ENCODE measurements around the gene RAB6B. TPM values are rescaled to one million over a fixed set of nuclear protein-coding genes. Genes with fewer than 3 reads are reported as not detected.

The RAB6B gene
- polyA plus RNA-seq, 1 donor (not counting 4 experiments of a cell fraction or from before 2014, with no cell fraction given) = 2.2 TPM

DNA sequence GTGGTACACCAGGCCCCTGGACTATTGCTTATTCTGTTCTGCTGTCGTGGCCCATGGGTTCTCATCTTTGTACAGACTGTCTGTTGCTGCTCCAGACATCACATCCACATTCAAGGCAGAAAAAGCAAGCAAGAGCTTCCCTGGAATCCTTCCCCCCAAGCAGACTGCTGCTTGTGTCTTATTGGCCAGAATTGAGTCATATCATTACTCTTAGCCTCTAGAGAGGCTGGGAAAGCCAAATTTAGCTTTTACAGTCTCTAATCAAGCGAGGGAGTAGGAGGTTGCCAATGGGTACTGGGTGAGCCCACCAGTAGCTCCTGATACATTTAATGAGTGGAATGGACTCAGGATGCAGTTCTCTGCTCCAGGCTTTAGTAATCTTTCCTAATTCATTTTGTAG lies 39.4 kb downstream of the RAB6B start:
- Histone ChIP-seq H3K27ac (ENCODE audit: control insufficient read depth, insufficient read depth, low read length) (no peak overlapping the region), H3K9me1 (ENCODE audit: control insufficient read depth, extremely low read depth, insufficient read depth, low read length) (no peaks in the 10 kb centered on the region), H3K9ac (ENCODE audit: control insufficient read depth, extremely low read depth, insufficient read depth, low read length) (no peak overlapping the region), H3K79me2 (ENCODE audit: control insufficient read depth, insufficient read depth, low read length) (no peaks in the 10 kb centered on the region), H4K20me1 (ENCODE audit: control insufficient read depth, extremely low read depth, insufficient read depth, low read length) (no peaks in the 10 kb centered on the region), H3K4me1 (ENCODE audit: control insufficient read depth, extremely low read depth, insufficient read depth, low read length) (no peaks in the 10 kb centered on the region), H3K4me3 (ENCODE audit: control insufficient read depth in 2 of 3, extremely low read depth in 1 of 3, insufficient read depth in 2 of 3, low read depth in 1 of 3, low read length in 3 of 3) (no peak overlapping the region), H3K9me3 (ENCODE audit: control insufficient read depth, low read depth, low read length) (no peaks in the 10 kb centered on the region), H3K36me3 (ENCODE audit: control insufficient read depth in 2 of 2, extremely low read depth in 1 of 2, insufficient read depth in 2 of 2, low read length in 2 of 2) (no peaks in the 10 kb centered on the region), H2AFZ (ENCODE audit: control insufficient read depth, low read length) (no peak overlapping the region), H3K27me3 (ENCODE audit: control insufficient read depth, extremely low read depth, insufficient read depth, low read length) (no peaks in the 10 kb centered on the region), H3K4me2 (ENCODE audit: control insufficient read depth, extremely low read depth, insufficient read depth, low read depth, low read length) (no peak overlapping the region)
- dilution Hi-C loops (cut with MboI; ENCODE audit: extremely low pct_ligation_motif_present, low sequenced_read_pairs) = no loop called here
- TF ChIP-seq, protein P1, sequence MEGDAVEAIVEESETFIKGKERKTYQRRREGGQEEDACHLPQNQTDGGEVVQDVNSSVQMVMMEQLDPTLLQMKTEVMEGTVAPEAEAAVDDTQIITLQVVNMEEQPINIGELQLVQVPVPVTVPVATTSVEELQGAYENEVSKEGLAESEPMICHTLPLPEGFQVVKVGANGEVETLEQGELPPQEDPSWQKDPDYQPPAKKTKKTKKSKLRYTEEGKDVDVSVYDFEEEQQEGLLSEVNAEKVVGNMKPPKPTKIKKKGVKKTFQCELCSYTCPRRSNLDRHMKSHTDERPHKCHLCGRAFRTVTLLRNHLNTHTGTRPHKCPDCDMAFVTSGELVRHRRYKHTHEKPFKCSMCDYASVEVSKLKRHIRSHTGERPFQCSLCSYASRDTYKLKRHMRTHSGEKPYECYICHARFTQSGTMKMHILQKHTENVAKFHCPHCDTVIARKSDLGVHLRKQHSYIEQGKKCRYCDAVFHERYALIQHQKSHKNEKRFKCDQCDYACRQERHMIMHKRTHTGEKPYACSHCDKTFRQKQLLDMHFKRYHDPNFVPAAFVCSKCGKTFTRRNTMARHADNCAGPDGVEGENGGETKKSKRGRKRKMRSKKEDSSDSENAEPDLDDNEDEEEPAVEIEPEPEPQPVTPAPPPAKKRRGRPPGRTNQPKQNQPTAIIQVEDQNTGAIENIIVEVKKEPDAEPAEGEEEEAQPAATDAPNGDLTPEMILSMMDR (optimal IDR thresholded peaks at IDR 0.05 in 1 of 3, IDR thresholded peaks at IDR 0.05 in 1 of 3, conservative IDR thresholded peaks at IDR 0.05 in 1 of 3; ENCODE audit: extremely low read depth in 1 of 3, insufficient read depth in 2 of 3, low read length in 3 of 3) = no peak
- TF ChIP-seq EZH2 (IDR thresholded peaks at IDR 0.05; ENCODE audit: low read length) = no peak
- FAIRE-seq = no peak
- no peak for DNase-seq (ENCODE audit: low read depth, low spot score)

- dilution Hi-C loops (cut with MboI; ENCODE audit: extremely low pct_ligation_motif_present, low sequenced_read_pairs) = no loop called here
- H3K79me2 ChIP-seq (ENCODE audit: control insufficient read depth, insufficient read depth, low read length) = no peaks in the 10 kb centered on the region
- TF ChIP-seq, protein P1 (optimal IDR thresholded peaks at IDR 0.05 in 1 of 3, IDR thresholded peaks at IDR 0.05 in 1 of 3, conservative IDR thresholded peaks at IDR 0.05 in 1 of 3; ENCODE audit: extremely low read depth in 1 of 3, insufficient read depth in 2 of 3, low read length in 3 of 3) = no peak
- TF ChIP-seq EZH2 (IDR thresholded peaks at IDR 0.05; ENCODE audit: low read length) = no peak
- no peaks in the 10 kb centered on the region for H3K27me3 ChIP-seq (ENCODE audit: control insufficient read depth, extremely low read depth, insufficient read depth, low read length)
- no peak for FAIRE-seq
- H2AFZ ChIP-seq (ENCODE audit: control insufficient read depth, low read length) = no peak overlapping the region
- H3K4me3 ChIP-seq (ENCODE audit: control insufficient read depth in 2 of 3, extremely low read depth in 1 of 3, insufficient read depth in 2 of 3, low read depth in 1 of 3, low read length in 3 of 3) = no peak overlapping the region
- no peak overlapping the region for H3K9ac ChIP-seq (ENCODE audit: control insufficient read depth, extremely low read depth, insufficient read depth, low read length)
- no peaks in the 10 kb centered on the region for H3K9me3 ChIP-seq (ENCODE audit: control insufficient read depth, low read depth, low read length)
- no peaks in the 10 kb centered on the region for H3K36me3 ChIP-seq (ENCODE audit: control insufficient read depth in 2 of 2, extremely low read depth in 1 of 2, insufficient read depth in 2 of 2, low read length in 2 of 2)
- H3K27ac ChIP-seq (ENCODE audit: control insufficient read depth, insufficient read depth, low read length) = no peak overlapping the region
- no peak overlapping the region for H3K4me2 ChIP-seq (ENCODE audit: control insufficient read depth, extremely low read depth, insufficient read depth, low read depth, low read length)
- DNase-seq (ENCODE audit: low read depth, low spot score) = no peak
- no peaks in the 10 kb centered on the region for H4K20me1 ChIP-seq (ENCODE audit: control insufficient read depth, extremely low read depth, insufficient read depth, low read length)
- no peaks in the 10 kb centered on the region for H3K4me1 ChIP-seq (ENCODE audit: control insufficient read depth, extremely low read depth, insufficient read depth, low read length)
- no peaks in the 10 kb centered on the region for H3K9me1 ChIP-seq (ENCODE audit: control insufficient read depth, extremely low read depth, insufficient read depth, low read length)
Observed at GRCh38 chr3:133855772-133856171, 39.9 kb downstream of the RAB6B start.
